ENCODE data around the gene MRPS26. TPM values are rescaled to one million over a fixed set of nuclear protein-coding genes. Genes with fewer than 3 reads are reported as not detected.
"Not testable (repeated sequence)": the region's sequence is repeated elsewhere in the genome, so short reads cannot be mapped to it uniquely, and the experiment has no call there.

The MRPS26 gene
- total RNA-seq, 2 donors from 2014 or later, result 75.8 to 129 TPM

DNA sequence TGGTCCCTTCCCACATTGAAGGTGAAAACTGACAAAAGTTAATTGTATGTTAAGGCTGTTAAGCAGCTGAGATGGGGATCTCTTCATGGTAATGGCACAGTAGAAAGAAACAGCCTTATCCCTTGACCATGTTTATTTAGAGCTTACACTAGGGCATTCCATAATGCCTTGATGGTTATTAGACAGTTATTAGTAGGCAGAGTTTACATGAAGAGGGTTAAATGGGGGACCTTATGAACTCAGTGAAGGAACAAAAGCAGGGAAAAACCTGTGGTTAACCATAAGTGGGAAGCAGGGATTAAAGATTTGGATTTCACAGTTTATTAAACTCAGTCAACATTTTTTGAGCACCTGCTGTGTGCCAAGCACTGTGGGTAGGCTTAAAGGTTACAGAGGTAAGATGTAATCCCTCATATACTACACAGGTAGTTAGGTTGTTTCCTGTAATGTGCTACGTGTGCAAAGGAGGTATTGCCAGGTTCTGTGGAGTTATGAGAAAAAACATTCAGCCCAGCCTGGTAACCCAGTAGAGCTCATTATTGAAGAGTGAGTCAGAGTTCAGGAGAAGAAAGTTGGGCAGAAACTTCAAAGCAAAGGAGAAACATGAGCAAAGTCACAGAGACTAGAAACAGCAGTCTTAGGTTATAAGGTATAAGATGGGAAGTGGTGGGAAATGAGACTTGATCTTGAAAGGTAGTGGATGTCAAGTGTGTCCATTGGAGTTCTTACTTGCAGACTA is 34.7 kb upstream of the MRPS26 start:
- Histone ChIP-seq H3K4me1 (replicated peaks) (no peaks in the 10 kb centered on the region), H3K27ac (no peak overlapping the region), H3K36me3 (no peaks in the 10 kb centered on the region), H3K9me3 (no peaks in the 10 kb centered on the region), H3K4me3 (no peak overlapping the region), H3K27me3 (replicated peaks; ENCODE audit: insufficient read depth) (no peaks in the 10 kb centered on the region)
- intact Hi-C loops (cut with DNase I), result no loop called here
- 52% methylated on average over 1 of the region's 1 CpG for WGBS
- no peak for DNase-seq (ENCODE audit: low spot score)
- TF ChIP-seq POLR2A (IDR thresholded peaks at IDR 0.05), result no peak

DNA sequence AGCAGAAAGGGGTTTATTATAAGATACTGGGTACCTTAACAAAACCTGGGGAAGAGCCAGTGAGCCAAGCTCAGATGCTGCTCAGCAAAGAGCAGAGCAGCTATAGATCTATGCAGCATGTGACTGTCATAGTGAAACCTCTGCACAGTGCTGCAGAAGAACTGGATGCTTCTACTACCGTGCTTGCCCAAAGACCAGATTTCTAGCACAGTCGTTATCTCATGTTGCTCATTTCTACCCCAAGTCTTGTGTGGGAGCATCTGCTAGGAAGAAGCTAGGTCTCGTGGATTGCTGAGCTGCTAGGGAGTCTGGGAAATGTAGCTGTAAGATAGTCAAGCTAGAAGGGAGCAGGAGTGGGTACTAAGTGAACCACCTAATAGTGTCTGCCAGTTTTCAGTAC is 34.1 kb upstream of the MRPS26 start:
- Histone ChIP-seq H3K9me3 (no peaks in the 10 kb centered on the region), H3K4me3 (no peak overlapping the region), H3K36me3 (no peaks in the 10 kb centered on the region), H3K27me3 (replicated peaks; ENCODE audit: insufficient read depth) (no peaks in the 10 kb centered on the region), H3K27ac (no peak overlapping the region), H3K4me1 (replicated peaks) (no peaks in the 10 kb centered on the region)
- DNase-seq (ENCODE audit: low spot score), result no peak
- TF ChIP-seq POLR2A (IDR thresholded peaks at IDR 0.05), result no peak
- TF ChIP-seq, protein P1, sequence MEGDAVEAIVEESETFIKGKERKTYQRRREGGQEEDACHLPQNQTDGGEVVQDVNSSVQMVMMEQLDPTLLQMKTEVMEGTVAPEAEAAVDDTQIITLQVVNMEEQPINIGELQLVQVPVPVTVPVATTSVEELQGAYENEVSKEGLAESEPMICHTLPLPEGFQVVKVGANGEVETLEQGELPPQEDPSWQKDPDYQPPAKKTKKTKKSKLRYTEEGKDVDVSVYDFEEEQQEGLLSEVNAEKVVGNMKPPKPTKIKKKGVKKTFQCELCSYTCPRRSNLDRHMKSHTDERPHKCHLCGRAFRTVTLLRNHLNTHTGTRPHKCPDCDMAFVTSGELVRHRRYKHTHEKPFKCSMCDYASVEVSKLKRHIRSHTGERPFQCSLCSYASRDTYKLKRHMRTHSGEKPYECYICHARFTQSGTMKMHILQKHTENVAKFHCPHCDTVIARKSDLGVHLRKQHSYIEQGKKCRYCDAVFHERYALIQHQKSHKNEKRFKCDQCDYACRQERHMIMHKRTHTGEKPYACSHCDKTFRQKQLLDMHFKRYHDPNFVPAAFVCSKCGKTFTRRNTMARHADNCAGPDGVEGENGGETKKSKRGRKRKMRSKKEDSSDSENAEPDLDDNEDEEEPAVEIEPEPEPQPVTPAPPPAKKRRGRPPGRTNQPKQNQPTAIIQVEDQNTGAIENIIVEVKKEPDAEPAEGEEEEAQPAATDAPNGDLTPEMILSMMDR (IDR thresholded peaks at IDR 0.05), result no peak
- TF ChIP-seq POLR2AphosphoS5 (IDR thresholded peaks at IDR 0.05), result no peak
- WGBS, result 90% methylated on average over 3 of the region's 3 CpGs
- intact Hi-C loops (cut with DNase I), result no loop called here

- TF ChIP-seq POLR2A (IDR thresholded peaks at IDR 0.05) (no peak), POLR2AphosphoS5 (IDR thresholded peaks at IDR 0.05) (no peak)
- TF ChIP-seq, protein P1 (IDR thresholded peaks at IDR 0.05), result no peak
- H3K27ac ChIP-seq, result no peak overlapping the region
- H3K4me1 ChIP-seq (replicated peaks), result no peaks in the 10 kb centered on the region
- H3K9me3 ChIP-seq, result no peaks in the 10 kb centered on the region
- intact Hi-C loops (cut with DNase I), result no loop called here
- H3K36me3 ChIP-seq, result no peaks in the 10 kb centered on the region
- no peaks in the 10 kb centered on the region for H3K27me3 ChIP-seq (replicated peaks; ENCODE audit: insufficient read depth)
- no peak overlapping the region for H3K4me3 ChIP-seq
- over 99% methylated on average over 5 of the region's 5 CpGs for WGBS
- DNase-seq (ENCODE audit: low spot score), result no peak
Observed at GRCh38 chr20:3013771-3014170, 32.1 kb upstream of the MRPS26 start.

- TF ChIP-seq POLR2A (IDR thresholded peaks at IDR 0.05) (no peak), POLR2AphosphoS5 (IDR thresholded peaks at IDR 0.05) (no peak)
- TF ChIP-seq, protein P1 (IDR thresholded peaks at IDR 0.05), result no peak
- no peaks in the 10 kb centered on the region for H3K4me1 ChIP-seq (replicated peaks)
- H3K27me3 ChIP-seq (replicated peaks; ENCODE audit: insufficient read depth), result no peaks in the 10 kb centered on the region
- no peaks in the 10 kb centered on the region for H3K9me3 ChIP-seq
- 94% methylated on average over 7 of the region's 7 CpGs for WGBS
- no peak overlapping the region for H3K27ac ChIP-seq
- H3K4me3 ChIP-seq, result no peak overlapping the region
- H3K36me3 ChIP-seq, result no peaks in the 10 kb centered on the region
- intact Hi-C loops (cut with DNase I), result no loop called here
- DNase-seq (ENCODE audit: low spot score), result no peak
Observed at GRCh38 chr20:3014179-3014578, 31.7 kb upstream of the MRPS26 start.

DNA sequence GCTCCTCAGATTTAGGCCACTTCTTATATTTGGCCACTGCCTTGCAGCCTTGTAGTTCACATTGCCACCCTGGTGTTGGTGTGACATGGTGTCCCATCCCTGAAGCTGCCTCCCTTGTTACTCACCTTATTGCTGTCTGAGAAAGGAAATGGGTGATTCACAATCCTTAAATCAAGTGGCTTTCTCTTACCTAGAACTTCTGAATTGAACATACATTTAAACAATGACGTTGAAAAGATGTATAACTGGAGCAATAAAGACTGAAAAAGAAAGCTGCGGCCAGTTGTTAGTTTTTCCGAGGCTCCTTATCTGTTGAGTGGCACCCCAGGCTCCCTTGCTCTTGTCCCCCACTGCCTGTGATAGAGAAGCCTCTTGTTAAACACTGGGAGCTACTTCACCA is 31.2 kb upstream of the MRPS26 start:
- intact Hi-C loops (cut with DNase I), result no loop called here
- DNase-seq (ENCODE audit: low spot score), result no peak
- Histone ChIP-seq H3K36me3 (no peaks in the 10 kb centered on the region), H3K4me1 (replicated peaks) (no peaks in the 10 kb centered on the region), H3K27ac (no peak overlapping the region), H3K27me3 (replicated peaks; ENCODE audit: insufficient read depth) (no peaks in the 10 kb centered on the region), H3K9me3 (no peaks in the 10 kb centered on the region), H3K4me3 (no peak overlapping the region)
- TF ChIP-seq POLR2A (IDR thresholded peaks at IDR 0.05), result no peak
- TF ChIP-seq POLR2AphosphoS5 (IDR thresholded peaks at IDR 0.05), result no peak
- TF ChIP-seq, protein P1 (IDR thresholded peaks at IDR 0.05), result no peak
- WGBS, result 94% methylated on average over 3 of the region's 3 CpGs

- H3K4me1 ChIP-seq (replicated peaks); H3K27ac ChIP-seq; H3K9me3 ChIP-seq; H3K27me3 ChIP-seq (replicated peaks; ENCODE audit: insufficient read depth); intact Hi-C loops (cut with DNase I); H3K4me3 ChIP-seq; H3K36me3 ChIP-seq; DNase-seq (ENCODE audit: low spot score): not testable (repeated sequence)
- WGBS, result 96% methylated on average over 5 of the region's 5 CpGs
Observed at GRCh38 chr20:3015302-3015701, 30.6 kb upstream of the MRPS26 start.

Data from prostate gland (tissue), 2 donors.